Hematopoietic multipotent progenitor cell treated with erythropoietin and hydrocortisone succinate and interleukin-3 and kit ligand, for 6 days (in vitro differentiated cells): ENCODE results near the gene HIGD2A.
A peak's percentile ranks its signal among the peaks of the same experiment; 100 is the strongest.

ENCODE experiments used
- DNase-seq: peaks from one replicate; pipeline ENCODE4 v3.0.0-alpha.2; 2015

The HIGD2A gene

GRCh38 chr5:176388444-176389134 is at the start of gene HIGD2A, which contains the start of gene NOP16:
Gene HIGD2A (plus strand): TSS chr5:176388751. CDS start chr5:176388820, 69 bp downstream.
Gene NOP16 (minus strand): TSS chr5:176388598. CDS start chr5:176388539, 59 bp downstream.
- DNase-seq, result peak; percentile 100

GRCh38 chr5:176339304-176339703 is 49.2 kb upstream of the HIGD2A start:
- DNase-seq, result no peak

- DNase-seq, result peak; percentile 55
Measured at GRCh38 chr5:176341325-176342157, 47.0 kb upstream of the HIGD2A start.

- no peak for DNase-seq
Measured at GRCh38 chr5:176342158-176342483, 46.4 kb upstream of the HIGD2A start.

GRCh38 chr5:176342766-176343458 is 45.6 kb upstream of the HIGD2A start:
- DNase-seq, result no peak

- no peak for DNase-seq
Measured at GRCh38 chr5:176350416-176350815, 38.1 kb upstream of the HIGD2A start.

- no peak for DNase-seq
Measured at GRCh38 chr5:176352116-176352878, 36.3 kb upstream of the HIGD2A start.

GRCh38 chr5:176353533-176353932 is 35.0 kb upstream of the HIGD2A start:
- DNase-seq, result no peak

GRCh38 chr5:176355400-176356178 is 33.0 kb upstream of the HIGD2A start:
- no peak for DNase-seq

- no peak for DNase-seq
Measured at GRCh38 chr5:176356179-176356566, 32.4 kb upstream of the HIGD2A start.

- DNase-seq, result no peak
Measured at GRCh38 chr5:176359658-176360057, 28.9 kb upstream of the HIGD2A start.

GRCh38 chr5:176360894-176361436 is 27.6 kb upstream of the HIGD2A start:
- DNase-seq, result peak; percentile 38

GRCh38 chr5:176361437-176362232 is 26.9 kb upstream of the HIGD2A start, which contains the start of gene KIAA1191:
Gene KIAA1191 (minus strand): TSS chr5:176361764. CDS start chr5:176359508, 2,256 bp downstream.
- peak; percentile 94 for DNase-seq

- DNase-seq, result no peak
Measured at GRCh38 chr5:176362233-176362490, 26.4 kb upstream of the HIGD2A start.

- peak; percentile 38 for DNase-seq
Measured at GRCh38 chr5:176364765-176365350, 23.7 kb upstream of the HIGD2A start.

- DNase-seq, result peak; percentile 39
Measured at GRCh38 chr5:176365351-176366231, 23.0 kb upstream of the HIGD2A start, which contains the start of gene ARL10. Gene ARL10 (plus strand): TSS chr5:176365487. CDS start chr5:176365564, 77 bp downstream.

GRCh38 chr5:176366232-176366894 is 22.2 kb upstream of the HIGD2A start:
- no peak for DNase-seq

- DNase-seq, result no peak
Measured at GRCh38 chr5:176368726-176369125, 19.8 kb upstream of the HIGD2A start.
